DND-41 (cell line): ENCODE measurements around the gene KAZN.

ENCODE experiments used
- ATAC-seq: fragments of 200-7000 bp; cut with Tn5 transposase; 3 replicates; pipeline ENCODE4 v1.9.1; 2021; ENCODE audit warnings: low read depth; ENCODE audit not compliant: insufficient read depth
- DNase-seq: peaks from one replicate; pipeline ENCODE4 v3.0.0-alpha.2; 2020
- H2AFZ ChIP-seq: 2 replicates; pipeline ENCODE4 v1.6.0; 2012; ENCODE audit warnings: low read depth, low read length
- H3K27ac ChIP-seq: 2 replicates; pipeline ENCODE4 v1.5.1; 2012; ENCODE audit warnings: low read length, inconsistent platforms
- H3K27me3 ChIP-seq: fragments of 200-600 bp; sonication (generic); 2 replicates; pipeline ENCODE4 v1.6.0; 2012; ENCODE audit warnings: low read length, mild to moderate bottlenecking, inconsistent platforms; ENCODE audit not compliant: insufficient read depth, poor library complexity
- H3K36me3 ChIP-seq: 2 replicates; pipeline ENCODE4 v1.5.1; 2012; ENCODE audit warnings: low read length, inconsistent platforms; ENCODE audit not compliant: insufficient read depth
- H3K4me1 ChIP-seq: 2 replicates; pipeline ENCODE4 v1.5.1; 2012; ENCODE audit warnings: mild to moderate bottlenecking, low read length; ENCODE audit not compliant: insufficient read depth
- H3K4me2 ChIP-seq: 2 replicates; pipeline ENCODE4 v1.6.0; 2012; ENCODE audit warnings: mild to moderate bottlenecking, moderate library complexity, low read length, inconsistent platforms; ENCODE audit not compliant: insufficient read depth
- H3K4me3 ChIP-seq, 2 experiments: fragments of 200-600 bp in 1 of 2; shearing (Covaris generic) in 1 of 2; 2 replicates each; pipeline ENCODE4 v1.5.1; 2012 to 2016; ENCODE audit warnings: inconsistent platforms in 2 of 2, low read length in 2 of 2, mild to moderate bottlenecking in 2 of 2, low read depth in 1 of 2, moderate library complexity in 1 of 2
- H3K79me2 ChIP-seq: 2 replicates; pipeline ENCODE4 v1.6.0; 2012; ENCODE audit warnings: low read length, inconsistent platforms; ENCODE audit not compliant: insufficient read depth
- H3K9ac ChIP-seq: 2 replicates; pipeline ENCODE4 v1.6.0; 2012; ENCODE audit warnings: low read depth, mild to moderate bottlenecking, inconsistent platforms, low read length, moderate library complexity
- H3K9me3 ChIP-seq: 2 replicates; pipeline ENCODE4 v1.5.1; 2012; ENCODE audit warnings: low read length, moderate library complexity, mild to moderate bottlenecking, inconsistent platforms; ENCODE audit not compliant: insufficient read depth, severe bottlenecking
- H4K20me1 ChIP-seq: 2 replicates; pipeline ENCODE4 v1.6.0; 2012; ENCODE audit warnings: low read length; ENCODE audit not compliant: insufficient read depth
- CTCF ChIP-seq: IDR thresholded peaks from 2 replicates; pipeline ENCODE4 v1.5.1; 2012; ENCODE audit warnings: borderline replicate concordance, low read length, moderate library complexity, mild to moderate bottlenecking; ENCODE audit not compliant: poor library complexity, severe bottlenecking; ENCODE audit errors: extremely low read depth
- EZH2 ChIP-seq: IDR thresholded peaks from 3 replicates; pipeline ENCODE4 v1.6.1; 2012; ENCODE audit warnings: borderline replicate concordance, low read depth, mild to moderate bottlenecking, moderate library complexity, low read length, inconsistent platforms; ENCODE audit not compliant: severe bottlenecking

Gene KAZN

GRCh38 chr1:14763977-14764376 is 165.5 kb downstream of the KAZN start:
- no peak overlapping the region for H3K9ac ChIP-seq
- no peaks in the 10 kb centered on the region for H3K27me3 ChIP-seq
- DNase-seq (no peak), ATAC-seq (no peak)
- H3K4me1 ChIP-seq: peaks cover 15% of the 10 kb centered on the region
- no peak overlapping the region for H3K4me3 ChIP-seq
- H3K79me2 ChIP-seq: no peaks in the 10 kb centered on the region
- H3K27ac ChIP-seq: no peak overlapping the region
- TF ChIP-seq CTCF: no peak
- no peak for TF ChIP-seq EZH2
- H4K20me1 ChIP-seq: no peaks in the 10 kb centered on the region
- H3K36me3 ChIP-seq: no peaks in the 10 kb centered on the region
- no peak overlapping the region for H3K4me2 ChIP-seq
- no peak overlapping the region for H2AFZ ChIP-seq
- H3K9me3 ChIP-seq: no peaks in the 10 kb centered on the region

- H3K36me3 ChIP-seq: no peaks in the 10 kb centered on the region
- ATAC-seq (no peak), DNase-seq (no peak)
- no peaks in the 10 kb centered on the region for H4K20me1 ChIP-seq
- TF ChIP-seq EZH2: no peak
- no peak for TF ChIP-seq CTCF
- H3K9ac ChIP-seq: no peak overlapping the region
- H3K4me3 ChIP-seq: no peak overlapping the region
- no peaks in the 10 kb centered on the region for H3K9me3 ChIP-seq
- H3K27me3 ChIP-seq: no peaks in the 10 kb centered on the region
- no peaks in the 10 kb centered on the region for H3K79me2 ChIP-seq
- no peak overlapping the region for H3K27ac ChIP-seq
- H3K4me2 ChIP-seq: no peak overlapping the region
- peaks cover 15% of the 10 kb centered on the region for H3K4me1 ChIP-seq
- H2AFZ ChIP-seq: no peak overlapping the region
Measured at GRCh38 chr1:14765773-14766172, 167.3 kb downstream of the KAZN start.

GRCh38 chr1:14767075-14767474 is 168.6 kb downstream of the KAZN start:
- H3K4me1 ChIP-seq: peaks cover 2% of the 10 kb centered on the region
- no peaks in the 10 kb centered on the region for H3K36me3 ChIP-seq
- TF ChIP-seq CTCF: no peak
- no peak for TF ChIP-seq EZH2
- no peaks in the 10 kb centered on the region for H3K9me3 ChIP-seq
- no peak overlapping the region for H3K27ac ChIP-seq
- no peak overlapping the region for H3K4me2 ChIP-seq
- no peaks in the 10 kb centered on the region for H3K79me2 ChIP-seq
- H2AFZ ChIP-seq: no peak overlapping the region
- H3K27me3 ChIP-seq: no peaks in the 10 kb centered on the region
- no peaks in the 10 kb centered on the region for H4K20me1 ChIP-seq
- DNase-seq (no peak), ATAC-seq (no peak)
- H3K9ac ChIP-seq: no peak overlapping the region
- no peak overlapping the region for H3K4me3 ChIP-seq

GRCh38 chr1:14768582-14769304 is 170.3 kb downstream of the KAZN start:
- DNase-seq (no peak), ATAC-seq (no peak)
- no peaks in the 10 kb centered on the region for H3K36me3 ChIP-seq

More at GRCh38 chr1:14768582-14769304, 170.3 kb downstream of the KAZN start:
- no peaks in the 10 kb centered on the region for H3K9me3 ChIP-seq
- H3K4me1 ChIP-seq: no peaks in the 10 kb centered on the region
- no peak overlapping the region for H3K4me2 ChIP-seq
- no peak overlapping the region for H3K9ac ChIP-seq
- TF ChIP-seq CTCF (no peak), EZH2 (no peak)
- H3K27ac ChIP-seq: no peak overlapping the region
- no peak overlapping the region for H3K4me3 ChIP-seq
- H3K27me3 ChIP-seq: no peaks in the 10 kb centered on the region
- H3K79me2 ChIP-seq: no peaks in the 10 kb centered on the region
- H4K20me1 ChIP-seq: no peaks in the 10 kb centered on the region
- no peak overlapping the region for H2AFZ ChIP-seq
